NCI-H2029 (cell line): ENCODE results near the gene UBASH3A.
"Not testable (repeated sequence)": the region's sequence is repeated elsewhere in the genome, so short reads cannot be mapped to it uniquely, and the experiment has no call there.

Source experiments
- DNase-seq: peaks from one replicate; lab custom pipeline; 2025; lab: John Stamatoyannopoulos, UW

Gene UBASH3A

GRCh38 chr21:42468491-42469131 lies 64.9 kb downstream of the UBASH3A start:
- DNase-seq, result no peak

- no peak for DNase-seq
Measured at GRCh38 chr21:42469272-42469671, 65.6 kb downstream of the UBASH3A start.

GRCh38 chr21:42469726-42470125 lies 66.0 kb downstream of the UBASH3A start:
- not testable (repeated sequence) for DNase-seq

- no peak for DNase-seq
Measured at GRCh38 chr21:42471206-42471605, 67.5 kb downstream of the UBASH3A start.

GRCh38 chr21:42471716-42472330 lies 68.1 kb downstream of the UBASH3A start:
- no peak for DNase-seq

- DNase-seq, result no peak
Measured at GRCh38 chr21:42472521-42472920, 68.8 kb downstream of the UBASH3A start.

- no peak for DNase-seq
Measured at GRCh38 chr21:42473498-42474042, 69.9 kb downstream of the UBASH3A start.

GRCh38 chr21:42474043-42474831 lies 70.5 kb downstream of the UBASH3A start:
- peak; percentile 70 for DNase-seq

GRCh38 chr21:42475036-42475435 lies 71.3 kb downstream of the UBASH3A start:
- DNase-seq, result no peak

- no peak for DNase-seq
Measured at GRCh38 chr21:42475526-42476387, 72.1 kb downstream of the UBASH3A start.

GRCh38 chr21:42476388-42477331 lies 73.0 kb downstream of the UBASH3A start:
- DNase-seq, result no peak

GRCh38 chr21:42478504-42478903 lies 74.8 kb downstream of the UBASH3A start:
- DNase-seq, result no peak

GRCh38 chr21:42479582-42479981 lies 75.9 kb downstream of the UBASH3A start:
- no peak for DNase-seq

- DNase-seq, result no peak
Measured at GRCh38 chr21:42480736-42481135, 77.0 kb downstream of the UBASH3A start.

- DNase-seq, result no peak
Measured at GRCh38 chr21:42481169-42481568, 77.5 kb downstream of the UBASH3A start.

GRCh38 chr21:42484966-42485365 lies 81.3 kb downstream of the UBASH3A start:
- DNase-seq, result no peak

GRCh38 chr21:42486072-42486471 lies 82.4 kb downstream of the UBASH3A start:
- DNase-seq, result no peak

GRCh38 chr21:42486531-42486930 lies 82.8 kb downstream of the UBASH3A start:
- DNase-seq, result no peak

GRCh38 chr21:42489006-42489563 lies 85.4 kb downstream of the UBASH3A start:
- no peak for DNase-seq

- no peak for DNase-seq
Measured at GRCh38 chr21:42489991-42490390, 86.3 kb downstream of the UBASH3A start.
